AML-193 (cell line): Measurements from ENCODE around the gene RLN2.

Source experiments
- DNase-seq, 2 experiments: peaks; one replicate each; lab custom pipeline; 2025; lab: John Stamatoyannopoulos, UW

Gene RLN2

DNA sequence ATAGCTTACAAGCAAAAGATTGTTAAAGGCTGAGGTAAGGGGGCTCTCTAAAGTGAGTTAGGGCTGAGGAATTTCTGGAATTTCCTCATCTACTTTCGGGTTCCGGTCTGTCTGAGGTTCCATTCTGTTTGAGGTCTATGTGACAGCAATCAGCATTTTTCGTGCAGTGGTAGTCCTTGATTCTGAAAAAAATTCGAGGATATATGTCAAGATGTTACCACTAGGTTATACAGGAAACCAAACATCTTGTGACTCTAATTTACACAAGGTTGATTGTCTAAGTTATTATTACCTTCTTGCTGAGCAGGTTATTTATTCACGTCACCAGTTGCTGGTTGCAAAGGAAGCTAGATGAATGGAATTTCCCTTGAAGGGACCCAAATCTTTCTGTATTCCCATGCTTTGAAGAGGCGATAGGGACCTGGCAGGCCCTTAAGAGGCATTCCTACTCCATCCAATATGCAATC, 35.2 kb downstream of the RLN2 start:
- DNase-seq, result no peak

DNA sequence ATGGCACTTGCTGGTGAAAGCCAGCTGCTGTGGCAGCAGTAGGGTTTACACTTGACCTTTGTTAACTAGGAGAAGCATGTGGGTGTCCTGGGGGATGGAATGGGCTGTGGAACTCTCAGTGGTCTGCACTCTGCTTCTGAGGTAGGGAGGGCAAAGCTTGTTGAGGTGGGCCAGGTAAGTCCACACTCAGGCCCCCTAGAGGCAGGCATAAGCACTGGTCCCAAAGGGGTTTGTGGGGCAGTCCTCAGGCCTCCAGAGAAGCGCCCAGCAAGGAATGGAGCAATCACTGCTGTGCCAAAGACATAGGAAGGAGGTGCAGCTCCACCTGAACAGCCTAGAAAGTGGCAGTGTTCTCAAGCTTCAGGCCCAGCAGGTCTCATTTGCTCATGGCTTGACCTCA, 38.6 kb downstream of the RLN2 start:
- DNase-seq, result no peak

DNA sequence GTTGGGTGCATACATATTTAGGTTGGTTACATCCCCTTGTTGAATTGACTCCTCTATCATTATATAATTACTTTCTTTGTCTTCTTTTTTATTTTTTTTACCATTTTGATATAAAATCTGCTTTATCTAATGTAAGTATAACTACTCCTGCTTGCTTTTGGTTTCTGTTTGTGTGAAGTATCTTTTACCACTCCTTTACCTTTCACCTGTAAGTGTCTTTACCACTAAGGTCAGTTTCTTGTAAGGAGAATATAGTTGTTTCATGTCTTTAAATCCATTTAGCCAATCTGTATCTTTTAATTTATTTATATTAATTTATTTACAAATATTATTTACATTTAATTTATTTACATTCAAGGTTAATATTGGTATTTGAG, 40.3 kb downstream of the RLN2 start:
- DNase-seq, result no peak

DNA sequence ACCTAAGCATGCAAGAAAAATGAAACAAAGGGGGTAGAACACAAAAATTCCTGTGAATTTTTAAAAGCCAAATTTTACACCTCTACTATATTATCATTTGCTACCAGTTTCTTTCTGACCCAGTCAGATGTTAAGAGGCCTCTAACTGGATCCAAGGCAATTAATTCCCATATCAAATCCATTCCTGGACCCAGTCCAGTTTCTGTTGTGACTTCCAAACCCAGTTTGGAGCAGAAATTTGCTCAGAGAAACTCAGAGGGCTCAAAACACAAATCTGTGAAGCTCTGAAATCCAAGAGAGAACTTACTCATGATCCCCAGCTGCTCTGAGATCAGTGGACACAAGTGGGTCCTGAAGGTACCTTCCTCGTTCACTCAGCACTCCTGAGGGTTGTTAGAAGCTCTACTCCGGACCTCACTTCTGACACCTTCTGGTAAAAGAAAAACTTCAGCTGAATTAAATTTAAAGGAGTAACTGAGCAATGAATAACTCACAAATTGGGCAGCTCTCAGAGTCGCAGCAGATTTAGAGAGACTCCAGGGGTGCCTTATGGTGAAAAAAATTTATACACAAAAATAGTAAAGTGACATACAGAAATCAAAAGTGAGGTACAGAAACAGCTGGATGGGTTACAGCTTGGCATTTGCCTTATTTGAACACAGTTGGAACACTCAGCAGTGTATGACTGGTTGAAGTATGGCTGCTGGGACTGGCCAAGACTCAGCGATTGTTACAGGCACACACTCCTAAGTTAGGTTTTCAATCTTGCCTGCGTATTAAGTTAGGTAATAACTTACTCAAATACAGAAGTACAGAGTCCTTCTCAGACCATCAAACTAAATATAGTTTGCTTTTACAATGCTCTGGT, 40.9 kb downstream of the RLN2 start:
- DNase-seq, result no peak
